ENCODE data around the gene GBF1. TPM values are rescaled to one million over a fixed set of nuclear protein-coding genes. Genes with fewer than 3 reads are reported as not detected.
A peak's percentile ranks its signal among the peaks of the same experiment; 100 is the strongest.

The GBF1 gene
- total RNA-seq, 1 donor from 2014 or later: 71.6 TPM

- Mint-ChIP-seq H3K36me3 (ENCODE audit: unreplicated experiment) (no peaks in the 10 kb centered on the region), H3K27me3 (ENCODE audit: unreplicated experiment) (peaks cover 2% of the 10 kb centered on the region), H3K9me3 (ENCODE audit: unreplicated experiment) (peaks cover 4% of the 10 kb centered on the region), H3K4me1 (ENCODE audit: low read depth, unreplicated experiment) (peaks cover 16% of the 10 kb centered on the region), H3K27ac (ENCODE audit: unreplicated experiment) (no peak overlapping the region), H3K4me3 (ENCODE audit: unreplicated experiment) (no peak overlapping the region)
- DNase-seq: no peak
- TF ChIP-seq CTCF (IDR thresholded peaks at IDR 0.05; ENCODE audit: partially characterized antibody, unreplicated experiment): no peak
These were observed 82.3 kb downstream of the GBF1 start for GRCh38 chr10:102327641-102328040.

- peaks cover 2% of the 10 kb centered on the region for H3K27me3 Mint-ChIP-seq (ENCODE audit: unreplicated experiment)
- no peak overlapping the region for H3K27ac Mint-ChIP-seq (ENCODE audit: unreplicated experiment)
- H3K4me1 Mint-ChIP-seq (ENCODE audit: low read depth, unreplicated experiment): peaks cover 15% of the 10 kb centered on the region
- peaks cover 6% of the 10 kb centered on the region for H3K36me3 Mint-ChIP-seq (ENCODE audit: unreplicated experiment)
- TF ChIP-seq CTCF (IDR thresholded peaks at IDR 0.05; ENCODE audit: partially characterized antibody, unreplicated experiment): no peak
- H3K9me3 Mint-ChIP-seq (ENCODE audit: unreplicated experiment): peaks cover 5% of the 10 kb centered on the region
- H3K4me3 Mint-ChIP-seq (ENCODE audit: unreplicated experiment): no peak overlapping the region
- no peak for DNase-seq
These were observed 87.4 kb downstream of the GBF1 start for GRCh38 chr10:102332772-102333171.

- no peak for TF ChIP-seq CTCF (IDR thresholded peaks at IDR 0.05; ENCODE audit: partially characterized antibody, unreplicated experiment)
- H3K36me3 Mint-ChIP-seq (ENCODE audit: unreplicated experiment): peaks cover 6% of the 10 kb centered on the region
- no peak for DNase-seq
These were observed 88.8 kb downstream of the GBF1 start for GRCh38 chr10:102334101-102334500.

GRCh38 chr10:102335184-102335583, 89.9 kb downstream of the GBF1 start:
- H3K27me3 Mint-ChIP-seq (ENCODE audit: unreplicated experiment): peaks cover 4% of the 10 kb centered on the region
- peaks cover 8% of the 10 kb centered on the region for H3K4me1 Mint-ChIP-seq (ENCODE audit: low read depth, unreplicated experiment)
- DNase-seq: no peak
- peaks cover 5% of the 10 kb centered on the region for H3K9me3 Mint-ChIP-seq (ENCODE audit: unreplicated experiment)
- TF ChIP-seq CTCF (IDR thresholded peaks at IDR 0.05; ENCODE audit: partially characterized antibody, unreplicated experiment): no peak
- peaks cover 6% of the 10 kb centered on the region for H3K36me3 Mint-ChIP-seq (ENCODE audit: unreplicated experiment)
- H3K27ac Mint-ChIP-seq (ENCODE audit: unreplicated experiment): no peak overlapping the region
- H3K4me3 Mint-ChIP-seq (ENCODE audit: unreplicated experiment): no peak overlapping the region

More at GRCh38 chr10:102334101-102334500, 88.8 kb downstream of the GBF1 start:
- H3K9me3 Mint-ChIP-seq (ENCODE audit: unreplicated experiment): peaks cover 5% of the 10 kb centered on the region
- H3K27me3 Mint-ChIP-seq (ENCODE audit: unreplicated experiment): peaks cover 6% of the 10 kb centered on the region
- peak overlapping the region; percentile 20 for H3K4me3 Mint-ChIP-seq (ENCODE audit: unreplicated experiment)
- peaks cover 9% of the 10 kb centered on the region for H3K4me1 Mint-ChIP-seq (ENCODE audit: low read depth, unreplicated experiment)
- no peak overlapping the region for H3K27ac Mint-ChIP-seq (ENCODE audit: unreplicated experiment)

- no peak for DNase-seq
- Mint-ChIP-seq H3K27ac (ENCODE audit: unreplicated experiment) (no peak overlapping the region), H3K9me3 (ENCODE audit: unreplicated experiment) (peaks cover 1% of the 10 kb centered on the region), H3K36me3 (ENCODE audit: unreplicated experiment) (no peaks in the 10 kb centered on the region), H3K4me1 (ENCODE audit: low read depth, unreplicated experiment) (peaks cover 2% of the 10 kb centered on the region), H3K27me3 (ENCODE audit: unreplicated experiment) (peaks cover 4% of the 10 kb centered on the region), H3K4me3 (ENCODE audit: unreplicated experiment) (no peak overlapping the region)
- no peak for TF ChIP-seq CTCF (IDR thresholded peaks at IDR 0.05; ENCODE audit: partially characterized antibody, unreplicated experiment)
These were observed 95.8 kb downstream of the GBF1 start for GRCh38 chr10:102341038-102341688.

All from glutamatergic neuron (in vitro differentiated cells).